ENCODE data around the gene CTXN3.

CTXN3 gene

DNA sequence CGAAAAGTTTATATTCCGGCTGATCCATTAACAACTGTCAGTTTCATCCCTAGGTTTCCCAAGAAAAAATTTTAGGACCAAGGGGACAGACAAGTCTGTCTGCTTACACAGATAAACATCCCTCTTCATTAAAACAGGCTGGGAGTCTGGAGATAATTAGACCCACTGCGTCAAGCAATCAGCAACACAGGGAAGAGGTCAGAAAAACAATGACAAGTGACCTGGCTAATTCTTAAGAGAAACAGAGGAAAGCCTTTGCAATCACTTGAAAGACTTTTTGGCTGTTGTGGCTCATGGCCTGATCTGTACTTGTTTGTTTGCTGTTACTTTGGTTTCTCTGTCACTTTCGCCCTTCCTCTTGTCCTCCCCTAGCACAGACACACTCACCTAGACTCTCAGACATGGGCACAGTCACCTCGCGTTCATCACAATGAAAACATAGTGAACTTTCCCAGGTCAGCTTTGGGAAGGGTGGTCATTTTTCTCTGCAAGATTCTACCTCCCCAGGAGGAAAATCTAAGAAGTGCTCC is 51.4 kb downstream of the CTXN3 start:
- no peak for DNase-seq

DNA sequence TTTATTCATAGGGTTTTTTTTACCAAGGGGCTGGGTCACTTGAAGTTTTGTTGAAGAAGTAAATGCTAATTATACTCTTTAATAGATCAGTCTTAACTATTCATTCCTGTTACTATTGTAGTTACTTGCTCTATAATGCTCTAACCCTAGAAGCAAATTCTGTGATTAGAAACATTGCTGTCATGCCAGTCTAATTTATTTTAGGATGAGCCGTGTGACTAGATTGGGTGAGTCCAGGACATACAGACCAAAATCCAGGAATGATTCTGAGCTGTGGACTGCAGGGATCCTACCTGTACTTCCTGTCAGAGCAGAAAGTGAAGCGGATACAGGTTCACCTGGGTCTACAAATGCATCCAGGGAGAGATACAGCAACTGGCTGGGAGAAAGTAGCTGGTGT is 53.6 kb downstream of the CTXN3 start:
- DNase-seq: no peak

DNA sequence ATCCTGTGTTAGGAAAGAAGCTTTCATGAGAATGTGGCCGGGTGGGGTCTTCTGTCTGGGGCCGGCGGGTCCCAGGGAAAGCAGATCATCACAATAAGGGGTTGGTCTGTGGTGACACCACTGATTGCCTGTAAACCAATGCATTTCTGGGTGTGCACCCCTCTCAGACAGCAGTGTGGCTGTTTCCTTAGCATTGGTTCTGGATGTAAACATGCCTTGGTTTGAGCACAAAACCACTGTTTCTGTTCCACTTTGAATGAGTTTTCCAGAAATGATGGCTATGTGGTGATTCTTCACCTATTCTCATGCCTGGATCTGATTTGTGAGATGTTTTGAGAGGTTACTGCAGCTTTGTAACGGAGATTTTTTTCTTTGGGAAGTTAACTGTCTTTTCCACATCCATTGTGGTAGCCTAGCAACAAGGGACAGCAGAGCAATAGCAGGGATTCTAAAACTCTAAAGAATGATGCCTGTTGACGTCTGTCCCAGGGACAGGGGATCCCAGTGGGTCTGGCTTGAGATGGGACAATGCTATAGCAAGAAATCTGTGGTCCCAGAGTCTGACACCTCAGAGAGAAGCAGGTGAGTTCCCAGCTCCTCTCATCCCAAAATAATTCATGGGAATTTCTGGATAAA is 54.2 kb downstream of the CTXN3 start, which contains the start of gene CCDC192:
CCDC192 (plus strand) TSS at position 466 of the 636 bp plus-strand sequence; CDS start at position 521, 55 bp downstream.
- no peak for DNase-seq

DNA sequence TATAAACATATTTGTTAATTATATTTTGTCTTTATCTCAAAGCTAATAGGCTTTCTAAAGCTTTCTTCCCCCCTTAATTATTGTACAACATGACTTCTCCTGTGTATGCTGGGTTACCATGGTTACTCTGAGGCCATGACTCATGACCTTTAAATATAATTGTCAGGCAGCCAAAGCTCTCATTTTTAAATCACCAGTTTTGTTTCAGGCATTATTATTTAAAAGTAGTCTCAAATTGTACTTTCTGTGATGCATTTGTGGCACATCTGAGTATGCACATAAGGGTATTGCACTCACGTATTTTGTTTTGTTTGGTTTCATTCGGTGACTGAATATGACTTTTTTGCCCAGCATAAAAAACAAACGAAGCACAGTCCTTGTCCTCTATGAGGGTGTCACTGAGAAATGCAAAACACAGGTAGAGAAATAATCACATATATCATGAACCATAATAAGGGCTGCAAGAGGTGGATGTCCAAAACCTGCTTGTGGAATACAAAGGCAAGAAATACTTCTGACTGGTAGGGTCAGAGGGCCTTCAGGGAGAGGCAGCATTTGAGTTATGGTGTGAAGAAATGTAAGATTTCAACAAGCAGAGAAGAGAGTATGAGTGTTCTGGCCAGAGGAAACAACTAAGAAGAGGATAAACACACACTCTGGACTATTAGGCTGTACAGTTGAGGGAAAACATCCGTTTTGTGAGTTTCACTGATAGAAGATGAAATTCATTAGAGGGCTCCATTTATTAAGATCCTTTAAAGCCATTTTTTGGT is 56.4 kb downstream of the CTXN3 start:
- peak; percentile 50 for DNase-seq

DNA sequence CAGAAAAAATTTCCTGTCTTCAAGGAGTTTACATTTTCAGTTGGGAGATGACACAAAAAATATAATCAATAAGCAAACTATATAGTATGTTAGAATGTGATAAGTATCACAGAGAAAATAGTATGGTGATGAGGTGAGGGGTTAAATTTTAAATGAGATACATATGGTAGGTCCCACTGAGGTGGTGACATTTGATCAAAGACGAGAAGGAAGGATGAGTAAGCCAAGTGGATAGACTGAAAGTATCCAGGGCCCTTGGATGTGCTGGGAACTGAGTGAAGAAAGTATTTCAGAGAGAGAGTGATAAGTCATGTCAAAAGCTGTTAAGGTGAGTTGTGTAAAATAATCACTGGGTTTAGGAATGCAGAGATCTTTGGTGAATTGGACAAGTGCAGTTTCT is 57.8 kb downstream of the CTXN3 start:
- DNase-seq: no peak

DNA sequence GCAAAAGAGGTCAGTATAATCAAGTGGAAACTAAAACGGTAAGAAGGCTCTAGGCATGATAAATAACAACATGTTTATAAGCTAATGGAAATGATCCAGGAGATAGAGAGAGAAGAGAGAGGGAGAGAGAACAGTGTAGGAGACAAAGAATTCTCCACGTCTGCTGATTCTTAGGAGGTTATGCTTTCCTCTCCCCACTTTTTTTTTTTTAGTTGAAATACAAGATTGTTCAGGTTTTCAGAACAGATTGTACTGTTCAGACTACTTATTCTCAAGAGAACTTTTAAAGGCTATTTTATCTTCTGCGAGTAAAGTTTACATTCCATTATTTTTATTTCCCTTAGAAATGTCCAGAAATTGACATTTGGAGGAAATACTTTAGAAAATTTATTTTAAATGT is 58.3 kb downstream of the CTXN3 start:
- DNase-seq: no peak

All from NCI-H146 (cell line).